GM18868 (cell line): ENCODE data around the gene OR5L1.

Experiments used
- ATAC-seq: cut with Tn5 transposase; IDR thresholded peaks from one replicate; pipeline ENCODE4 v1.9.1; 2021; ENCODE audit warnings: mild to moderate bottlenecking, moderate library complexity; ENCODE audit not compliant: unreplicated experiment

Gene OR5L1

GRCh38 chr11:55811067-55811466, at the start of gene OR5L1:
OR5L1 (plus strand) TSS chr11:55811367; CDS start chr11:55811467, 100 bp downstream.
- ATAC-seq = no peak

- ATAC-seq = no peak
Measured at GRCh38 chr11:55773138-55773537, 38.0 kb upstream of the OR5L1 start, which contains the start of gene OR5D13. OR5D13 (plus strand) TSS chr11:55773438; CDS start chr11:55773438, 0 bp downstream.

GRCh38 chr11:55791606-55792005, 19.6 kb upstream of the OR5L1 start:
- no peak for ATAC-seq

- ATAC-seq = no peak
Measured at GRCh38 chr11:55793321-55793720, 17.8 kb upstream of the OR5L1 start.

- ATAC-seq = no peak
Measured at GRCh38 chr11:55795256-55795655, 15.9 kb upstream of the OR5L1 start, which contains the start of gene OR5D14. OR5D14 (plus strand) TSS chr11:55795556; CDS start chr11:55795556, 0 bp downstream.

- no peak for ATAC-seq
Measured at GRCh38 chr11:55806248-55806647, 4.9 kb upstream of the OR5L1 start.

- no peak for ATAC-seq
Measured at GRCh38 chr11:55819330-55819729, 8.2 kb downstream of the OR5L1 start, which contains the start of gene OR5D18. OR5D18 (plus strand) TSS chr11:55819630; CDS start chr11:55819630, 0 bp downstream.

- no peak for ATAC-seq
Measured at GRCh38 chr11:55826919-55827318, 15.8 kb downstream of the OR5L1 start, which contains the start of gene OR5L2. OR5L2 (plus strand) TSS chr11:55827219; CDS start chr11:55827219, 0 bp downstream.

- ATAC-seq = no peak
Measured at GRCh38 chr11:55838452-55838851, 27.3 kb downstream of the OR5L1 start, which contains the start of gene OR5D16. OR5D16 (plus strand) TSS chr11:55838752; CDS start chr11:55838752, 0 bp downstream.

GRCh38 chr11:55847453-55847852, 36.3 kb downstream of the OR5L1 start:
- ATAC-seq = no peak

GRCh38 chr11:55849037-55849436, 37.9 kb downstream of the OR5L1 start:
- ATAC-seq = no peak

- no peak for ATAC-seq
Measured at GRCh38 chr11:55852141-55852540, 41.0 kb downstream of the OR5L1 start.

GRCh38 chr11:55854704-55855103, 43.5 kb downstream of the OR5L1 start:
- ATAC-seq = peak; percentile 78
